Suppressor macrophage treated with lipopolysaccharide for 1 hour (primary cell): ENCODE results near the gene PFKFB3.
A peak's percentile ranks its signal among the peaks of the same experiment; 100 is the strongest.
"Not testable (repeated sequence)": the region's sequence is repeated elsewhere in the genome, so short reads cannot be mapped to it uniquely, and the experiment has no call there.

ENCODE experiments used
- DNase-seq, 3 donors: peaks; one replicate each; pipeline ENCODE4 v3.0.0-alpha.2; 2020 to 2022

PFKFB3 gene

GRCh38 chr10:6202684-6203330 is at the start of gene PFKFB3:
Gene PFKFB3, plus strand, starts transcription at chr10:6202932. Its CDS starts 329 bp downstream, at chr10:6203261.
- DNase-seq: peak; percentile 98 to 100 (median 100)

GRCh38 chr10:6153845-6154244 is 48.9 kb upstream of the PFKFB3 start:
- no peak for DNase-seq

DNA sequence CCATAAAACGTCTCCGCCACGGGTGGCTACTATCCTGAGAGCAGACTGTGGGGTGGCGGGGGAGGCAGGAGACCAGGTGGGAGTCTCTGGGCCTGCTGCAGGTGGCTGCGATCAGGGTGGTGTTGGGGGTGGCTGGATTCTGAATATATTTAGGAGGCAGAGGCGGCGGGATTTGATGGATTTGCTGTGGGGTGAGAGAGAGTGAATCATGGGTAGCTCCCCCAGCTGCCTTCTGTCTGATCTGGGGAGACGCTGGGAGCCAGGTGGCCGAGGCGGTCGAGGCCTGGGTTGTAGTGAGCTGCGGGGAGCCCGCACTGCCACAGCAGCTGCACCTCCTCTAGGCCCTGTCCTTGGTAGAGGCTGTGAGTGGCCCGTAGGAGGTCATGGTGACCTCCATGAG is 48.2 kb upstream of the PFKFB3 start:
- DNase-seq: no peak

- no peak for DNase-seq
Measured at GRCh38 chr10:6158276-6158675, 44.5 kb upstream of the PFKFB3 start.

DNA sequence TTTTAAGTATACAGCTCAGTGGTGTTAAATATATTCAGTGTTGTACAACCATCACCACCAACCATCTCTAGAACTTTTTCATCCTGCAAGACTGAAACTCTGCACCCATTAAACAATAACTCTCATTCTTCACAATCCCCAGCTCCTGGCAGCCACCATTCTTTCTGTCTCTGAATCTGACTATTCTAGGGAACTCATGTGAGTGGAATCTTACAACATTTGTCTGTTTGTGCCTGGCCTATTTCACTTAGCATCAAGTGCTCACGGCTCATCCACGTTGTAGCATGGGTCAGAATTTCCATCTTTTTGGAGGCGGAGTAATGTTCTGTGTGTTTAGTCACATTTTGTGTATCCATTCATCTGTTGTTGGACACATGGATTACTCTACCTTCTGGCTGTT is 40.8 kb upstream of the PFKFB3 start:
- peak; percentile 49 to 82 (median 68) for DNase-seq

GRCh38 chr10:6162589-6163356 is 40.0 kb upstream of the PFKFB3 start:
- DNase-seq: no peak

GRCh38 chr10:6163364-6164270 is 39.1 kb upstream of the PFKFB3 start:
- peak; percentile 91 to 96 (median 93) for DNase-seq

DNA sequence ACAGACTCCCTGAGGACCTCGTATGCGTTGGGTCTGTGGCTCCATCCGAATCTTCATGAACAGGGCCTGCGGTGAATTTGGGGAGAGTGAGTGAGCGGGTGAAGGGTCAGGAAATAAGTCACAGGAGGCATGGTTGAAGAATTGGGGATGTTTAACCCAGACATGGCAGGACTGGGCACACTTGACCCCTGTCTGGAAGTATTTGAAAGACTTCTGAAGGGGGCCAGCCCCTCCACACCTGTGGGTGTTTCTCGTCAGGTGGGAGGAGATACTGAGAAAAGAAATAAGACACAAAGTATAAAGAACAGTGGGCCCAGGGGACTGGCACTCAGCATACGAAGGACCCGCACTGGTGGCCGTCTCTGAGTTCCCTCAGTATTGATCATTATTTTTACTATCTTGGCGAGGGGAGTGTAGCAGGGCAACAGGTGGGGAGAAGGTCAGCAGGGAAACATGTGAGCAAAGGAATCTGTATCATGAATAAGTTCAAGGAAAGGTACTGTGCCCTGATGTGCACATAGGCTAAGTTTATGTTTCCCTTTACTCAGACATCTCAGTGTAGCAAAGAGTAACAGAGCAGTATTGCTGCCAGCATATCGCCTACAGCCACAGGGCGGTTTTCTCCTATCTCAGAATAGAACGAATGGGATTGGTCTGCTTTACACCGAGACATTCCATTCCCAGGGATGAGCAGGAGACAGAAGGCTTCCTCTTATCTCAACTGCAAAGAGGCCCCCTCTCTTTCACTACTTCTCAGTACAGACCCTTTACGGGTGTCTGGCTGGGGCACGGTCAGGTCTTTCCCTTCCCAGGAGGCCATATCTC is 38.2 kb upstream of the PFKFB3 start:
- peak in 2 of 3 donors; percentile 46 to 57 for DNase-seq

DNA sequence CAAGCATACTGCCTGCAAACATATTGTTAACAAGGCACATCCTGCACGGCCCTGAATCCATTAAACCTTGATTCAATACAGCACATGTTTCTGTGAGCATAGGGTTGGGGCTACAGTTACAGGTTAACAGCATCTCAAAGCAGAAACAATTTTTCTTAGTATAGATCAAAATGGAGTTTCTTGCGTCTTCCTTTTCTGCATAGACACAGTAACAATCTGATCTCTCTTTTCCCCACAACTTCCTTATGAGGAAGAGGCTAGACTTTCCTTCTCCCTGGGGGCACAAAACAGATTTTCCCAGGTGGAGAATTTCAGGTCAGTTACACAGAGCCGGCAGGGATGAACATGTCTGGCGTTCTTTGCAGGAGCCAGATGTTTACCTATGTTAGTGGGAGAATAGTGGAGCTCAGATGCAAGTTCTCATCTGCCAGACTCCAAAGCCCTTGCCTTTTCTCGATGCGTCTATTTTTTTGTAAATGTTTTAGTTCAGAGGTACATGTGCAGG is 37.5 kb upstream of the PFKFB3 start:
- no peak for DNase-seq

DNA sequence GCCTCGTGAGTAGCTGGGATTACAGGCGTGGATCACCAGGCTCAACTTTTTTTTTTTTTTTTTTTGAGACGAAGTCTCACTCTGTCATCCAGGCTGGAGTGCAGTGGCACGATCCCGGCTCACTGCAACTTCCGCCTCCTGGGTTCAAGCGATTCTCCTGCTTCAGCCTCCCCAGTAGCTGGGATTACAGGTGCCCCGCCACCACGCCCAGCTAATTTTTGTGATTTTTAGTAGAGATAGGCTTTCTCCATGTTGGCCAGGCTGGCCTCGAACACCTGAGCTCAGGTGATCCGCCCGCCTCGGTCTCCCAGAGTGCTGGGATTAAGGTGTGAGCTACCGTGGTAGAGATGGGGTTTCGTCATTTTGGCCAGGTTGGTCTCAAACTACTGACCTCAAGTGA is 36.8 kb upstream of the PFKFB3 start:
- DNase-seq: not testable (repeated sequence)

DNA sequence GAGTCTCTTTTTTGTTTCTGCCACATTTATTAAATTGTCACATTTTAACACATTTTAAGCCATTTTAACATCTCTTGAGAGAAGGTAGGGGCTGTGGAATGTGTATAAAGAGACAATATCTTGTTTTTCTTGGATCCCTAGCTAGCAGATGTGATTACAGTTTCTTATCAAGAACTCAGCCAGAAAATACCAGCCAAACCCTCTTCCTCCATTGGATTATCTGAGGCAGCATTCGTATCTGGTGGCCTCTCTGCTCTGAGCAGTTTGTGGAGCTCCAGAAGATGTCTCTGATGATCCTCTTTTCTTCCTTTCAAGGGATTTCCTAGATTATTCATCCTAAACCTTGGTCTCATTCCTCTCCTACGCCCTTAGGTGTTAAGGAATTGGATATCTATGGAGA is 35.3 kb upstream of the PFKFB3 start:
- DNase-seq: no peak

- peak; percentile 65 to 81 (median 74) for DNase-seq
Measured at GRCh38 chr10:6168084-6168483, 34.6 kb upstream of the PFKFB3 start.

DNA sequence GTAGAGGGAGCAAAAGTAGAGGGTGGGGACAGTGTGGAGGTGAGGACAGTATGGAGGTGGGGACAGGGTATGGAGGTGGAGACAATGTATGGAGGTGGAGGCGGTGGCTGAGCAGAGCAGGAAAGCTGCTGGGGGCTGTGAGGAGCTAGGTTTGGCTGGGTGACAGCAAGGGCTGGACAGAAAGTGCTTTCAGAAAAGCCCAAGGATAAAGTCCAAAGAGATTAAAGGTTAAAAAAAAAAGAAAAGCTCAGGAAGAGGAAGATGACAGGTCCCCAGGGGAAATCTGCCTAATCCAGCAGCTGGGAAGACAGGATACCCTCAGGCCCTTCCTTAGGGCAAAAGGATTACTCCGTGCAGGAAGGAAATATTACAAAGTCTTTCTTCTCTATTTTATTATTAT is 32.1 kb upstream of the PFKFB3 start:
- DNase-seq: peak in 1 of 3 donors; percentile 57

- peak; percentile 96 to 100 (median 98) for DNase-seq
Measured at GRCh38 chr10:6171881-6172695, 30.6 kb upstream of the PFKFB3 start.

DNA sequence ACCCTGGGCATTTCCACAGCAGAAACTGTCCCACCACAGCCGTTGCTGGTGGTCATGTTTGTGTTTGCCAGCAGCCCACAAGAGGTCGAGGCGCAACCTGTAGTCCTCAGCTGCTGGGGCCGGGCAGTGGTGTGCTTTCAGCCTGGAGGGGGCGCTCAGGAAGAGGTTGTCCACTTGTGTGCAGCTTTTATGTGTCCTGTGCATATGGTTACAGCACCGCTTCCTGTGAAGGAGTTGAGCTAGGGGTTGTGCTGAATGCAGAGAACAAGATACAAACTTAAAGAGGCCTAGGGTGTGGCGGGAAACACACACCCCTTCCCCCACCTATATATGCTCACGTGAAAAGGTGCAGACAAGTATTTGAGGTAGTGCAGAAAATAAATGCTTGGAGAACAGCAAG is 29.5 kb upstream of the PFKFB3 start:
- DNase-seq: peak in 1 of 3 donors; percentile 51

- DNase-seq: no peak
Measured at GRCh38 chr10:6174201-6174874, 28.4 kb upstream of the PFKFB3 start.

- DNase-seq: no peak
Measured at GRCh38 chr10:6175329-6176055, 27.2 kb upstream of the PFKFB3 start.

DNA sequence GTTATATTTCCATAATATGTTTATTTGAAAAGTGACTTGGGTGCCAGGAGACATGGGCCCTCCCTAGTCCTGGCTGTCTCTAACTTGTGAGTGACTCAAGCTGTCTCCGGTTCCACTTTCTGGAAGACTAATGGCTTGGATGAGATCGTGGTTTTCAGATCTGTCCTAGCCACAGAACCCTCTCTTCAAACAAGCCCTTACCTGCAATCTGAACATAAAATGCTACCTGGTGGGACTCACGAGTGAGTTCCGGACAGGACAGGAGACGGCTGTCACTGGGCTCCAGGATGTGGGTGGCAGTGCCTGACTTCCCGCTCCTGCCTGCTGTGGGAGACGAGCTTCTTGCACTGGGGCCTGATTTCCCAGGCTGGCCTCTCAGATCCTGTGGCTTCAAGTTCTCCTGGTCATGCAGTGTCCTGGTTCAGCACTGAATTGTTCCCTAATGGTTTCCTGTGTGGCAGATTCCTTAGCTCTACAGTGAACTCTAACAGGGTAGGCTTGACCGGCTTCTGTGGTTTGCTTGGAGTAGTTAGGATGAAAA is 26.0 kb upstream of the PFKFB3 start:
- peak; percentile 61 to 74 (median 64) for DNase-seq

- DNase-seq: no peak
Measured at GRCh38 chr10:6177880-6178281, 24.9 kb upstream of the PFKFB3 start.

- DNase-seq: no peak
Measured at GRCh38 chr10:6178581-6178980, 24.2 kb upstream of the PFKFB3 start.
